ENCODE results near the gene CORO6. TPM values are rescaled to one million over a fixed set of nuclear protein-coding genes. Genes with fewer than 3 reads are reported as not detected.
A peak's percentile ranks its signal among the peaks of the same experiment; 100 is the strongest.

CORO6 gene
- total RNA-seq, 1 donor, result 5.6 TPM

DNA sequence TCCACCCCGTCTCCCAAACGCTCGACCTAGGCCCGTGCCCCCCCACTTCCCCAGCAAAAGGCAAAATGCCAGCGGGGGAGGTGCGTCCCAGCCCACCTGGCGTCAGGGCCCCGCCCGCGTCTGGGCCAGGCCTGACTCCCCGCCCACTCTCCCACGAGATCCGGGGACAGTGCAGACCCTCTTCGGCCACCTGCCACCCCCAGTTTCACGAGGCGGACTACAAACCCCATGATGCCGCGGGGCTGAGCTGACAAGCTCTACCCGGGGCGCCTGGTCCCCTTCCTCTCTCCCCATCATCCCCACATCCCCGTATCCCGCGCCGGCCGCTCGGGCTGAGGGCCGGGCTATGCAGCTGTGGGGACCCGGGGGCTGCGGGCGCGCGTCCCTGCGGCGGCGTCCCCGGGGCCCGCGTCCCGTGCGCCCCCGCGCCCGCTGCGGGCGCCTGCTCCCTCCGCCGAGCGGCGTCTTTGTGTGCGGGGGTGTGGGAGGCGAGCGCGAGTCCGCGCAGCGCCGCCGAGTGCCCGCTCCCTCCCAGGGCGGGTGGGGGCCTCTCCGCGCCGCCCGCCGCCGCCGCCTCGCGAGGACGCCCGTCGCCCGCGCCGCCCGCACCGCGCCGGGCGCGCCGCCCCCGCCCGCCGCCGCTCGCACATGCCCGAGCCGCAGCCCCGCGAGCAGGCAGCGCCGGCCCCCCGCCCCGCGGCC lies 29.7 kb downstream of the CORO6 start, which contains the start of gene ANKRD13B:
ANKRD13B (plus strand) TSS at position 283 of the 702 bp plus-strand sequence. CDS start 490 bp downstream, outside the sequence.
- DNase-seq (ENCODE audit: low read depth), result no peak
- H3K4me3 ChIP-seq (ENCODE audit: low read depth, low read length), result peak within 1 kb of the TSS; percentile 62
- TF ChIP-seq, protein P1, sequence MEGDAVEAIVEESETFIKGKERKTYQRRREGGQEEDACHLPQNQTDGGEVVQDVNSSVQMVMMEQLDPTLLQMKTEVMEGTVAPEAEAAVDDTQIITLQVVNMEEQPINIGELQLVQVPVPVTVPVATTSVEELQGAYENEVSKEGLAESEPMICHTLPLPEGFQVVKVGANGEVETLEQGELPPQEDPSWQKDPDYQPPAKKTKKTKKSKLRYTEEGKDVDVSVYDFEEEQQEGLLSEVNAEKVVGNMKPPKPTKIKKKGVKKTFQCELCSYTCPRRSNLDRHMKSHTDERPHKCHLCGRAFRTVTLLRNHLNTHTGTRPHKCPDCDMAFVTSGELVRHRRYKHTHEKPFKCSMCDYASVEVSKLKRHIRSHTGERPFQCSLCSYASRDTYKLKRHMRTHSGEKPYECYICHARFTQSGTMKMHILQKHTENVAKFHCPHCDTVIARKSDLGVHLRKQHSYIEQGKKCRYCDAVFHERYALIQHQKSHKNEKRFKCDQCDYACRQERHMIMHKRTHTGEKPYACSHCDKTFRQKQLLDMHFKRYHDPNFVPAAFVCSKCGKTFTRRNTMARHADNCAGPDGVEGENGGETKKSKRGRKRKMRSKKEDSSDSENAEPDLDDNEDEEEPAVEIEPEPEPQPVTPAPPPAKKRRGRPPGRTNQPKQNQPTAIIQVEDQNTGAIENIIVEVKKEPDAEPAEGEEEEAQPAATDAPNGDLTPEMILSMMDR (IDR thresholded peaks at IDR 0.05; ENCODE audit: insufficient read depth, low read depth, low read length), result no peak

DNA sequence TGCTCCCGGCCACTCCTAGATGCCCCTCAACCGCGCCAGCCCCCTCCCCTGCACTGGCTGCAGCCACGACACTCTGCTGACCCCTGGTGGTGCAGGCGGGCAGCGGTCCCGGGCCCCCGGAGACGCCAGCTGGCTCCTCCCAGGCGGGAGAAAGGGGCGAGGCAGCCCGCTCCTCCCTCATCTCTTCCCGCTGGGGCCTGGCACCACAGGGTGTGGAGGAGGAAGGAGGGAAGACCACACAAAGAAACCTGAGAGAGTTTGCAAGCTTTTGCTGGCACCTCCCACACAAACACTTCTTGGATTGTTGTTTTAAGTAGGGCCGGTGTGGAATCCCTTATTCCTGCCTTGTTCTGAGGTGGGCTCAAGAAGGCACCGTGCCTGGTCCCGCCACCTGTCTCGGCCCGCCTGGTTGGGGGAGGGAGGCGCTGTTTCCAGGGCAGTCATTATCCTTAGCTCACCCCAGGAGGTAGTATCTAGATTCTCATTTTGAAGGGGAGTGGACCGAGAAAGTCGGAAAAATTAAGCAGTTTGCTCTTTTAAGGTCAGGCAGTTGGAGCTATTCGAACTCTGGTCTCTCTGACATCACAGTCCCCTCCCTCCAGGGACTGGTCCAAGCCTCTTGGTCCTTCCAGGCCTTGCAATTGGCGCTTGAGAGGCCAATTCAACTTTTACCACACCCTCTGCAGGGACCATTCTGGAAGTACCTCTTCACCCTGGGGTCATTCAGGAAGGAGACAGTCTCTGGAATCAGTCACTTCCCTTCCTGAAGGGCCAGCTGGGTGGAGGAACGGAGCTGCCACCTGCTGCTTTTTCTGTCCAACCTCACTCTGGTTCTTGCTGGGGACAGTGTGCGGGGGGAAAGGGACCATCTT lies 30.7 kb downstream of the CORO6 start:
- H3K4me3 ChIP-seq (ENCODE audit: low read depth, low read length), result peak overlapping the region; percentile 50
- DNase-seq (ENCODE audit: low read depth), result peak; percentile 80
- TF ChIP-seq, protein P1 (IDR thresholded peaks at IDR 0.05; ENCODE audit: insufficient read depth, low read depth, low read length), result peak; percentile 98

DNA sequence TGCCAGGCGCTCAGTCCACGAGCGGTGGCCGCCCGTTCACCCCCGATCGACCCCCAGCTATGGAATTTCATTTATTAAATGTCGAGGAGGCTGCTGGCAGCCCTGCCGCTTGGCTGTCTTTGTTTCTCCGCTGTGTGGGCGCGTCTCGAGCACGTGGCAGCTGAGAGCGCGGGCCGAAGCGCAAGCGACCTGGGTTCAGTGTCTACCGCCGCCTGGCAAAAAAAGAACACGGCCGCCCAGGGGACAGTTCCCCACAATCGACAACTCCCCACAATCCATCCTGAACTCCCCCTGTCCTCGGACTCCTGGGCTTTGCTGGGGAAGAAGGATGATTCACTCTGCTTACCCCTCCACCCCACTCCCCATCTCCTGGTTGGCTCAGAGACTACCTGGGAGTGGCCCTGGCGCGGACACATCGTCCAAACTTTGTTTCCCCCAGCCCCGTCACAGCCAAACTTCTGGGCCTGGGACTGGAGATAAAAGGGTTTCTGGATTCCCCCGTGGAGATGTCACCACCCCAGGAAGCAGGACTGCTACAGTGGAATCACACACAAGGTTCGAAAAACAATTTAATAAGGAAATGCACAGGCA lies 31.5 kb downstream of the CORO6 start:
- TF ChIP-seq, protein P1 (IDR thresholded peaks at IDR 0.05; ENCODE audit: insufficient read depth, low read depth, low read length), result no peak
- DNase-seq (ENCODE audit: low read depth), result no peak
- peak overlapping the region; percentile 50 for H3K4me3 ChIP-seq (ENCODE audit: low read depth, low read length)

DNA sequence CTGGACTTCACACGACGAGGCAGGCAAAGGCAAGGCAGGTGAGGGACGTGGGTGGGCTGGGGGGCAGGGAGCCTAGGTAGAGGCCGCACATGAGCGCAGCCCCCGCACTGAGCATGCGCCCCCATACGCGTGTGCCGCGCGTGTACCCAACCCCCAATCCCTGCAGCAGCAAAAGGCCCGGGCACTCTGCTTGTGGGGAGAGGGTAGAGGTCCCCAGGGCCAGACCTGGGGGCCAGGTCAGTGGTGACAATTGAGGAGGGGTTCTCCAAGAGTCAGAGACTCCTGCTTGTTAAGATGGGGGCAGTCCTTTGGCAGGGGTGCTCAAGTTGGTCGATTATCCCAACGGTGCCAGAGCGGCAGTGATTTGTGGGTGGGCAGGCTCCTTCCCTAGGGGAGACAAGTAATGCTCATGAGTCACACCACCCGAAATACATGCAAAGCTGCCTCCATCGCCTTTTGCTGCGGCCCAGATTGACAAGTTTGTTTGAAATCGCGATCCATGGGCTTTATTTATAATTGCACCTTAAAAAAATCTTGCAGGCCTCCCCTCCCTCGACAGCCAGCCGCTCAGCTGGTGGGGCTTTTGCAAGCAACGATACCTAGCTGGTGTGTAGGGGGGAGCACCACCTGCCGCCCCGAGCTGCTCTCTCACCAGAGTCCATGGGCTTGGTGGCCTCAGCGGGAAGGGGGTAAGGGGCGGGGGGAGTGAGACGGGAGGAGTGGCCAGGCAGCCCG lies 32.1 kb downstream of the CORO6 start:
- TF ChIP-seq, protein P1 (IDR thresholded peaks at IDR 0.05; ENCODE audit: insufficient read depth, low read depth, low read length), result no peak
- peak overlapping the region; percentile 6 for H3K4me3 ChIP-seq (ENCODE audit: low read depth, low read length)
- no peak for DNase-seq (ENCODE audit: low read depth)

DNA sequence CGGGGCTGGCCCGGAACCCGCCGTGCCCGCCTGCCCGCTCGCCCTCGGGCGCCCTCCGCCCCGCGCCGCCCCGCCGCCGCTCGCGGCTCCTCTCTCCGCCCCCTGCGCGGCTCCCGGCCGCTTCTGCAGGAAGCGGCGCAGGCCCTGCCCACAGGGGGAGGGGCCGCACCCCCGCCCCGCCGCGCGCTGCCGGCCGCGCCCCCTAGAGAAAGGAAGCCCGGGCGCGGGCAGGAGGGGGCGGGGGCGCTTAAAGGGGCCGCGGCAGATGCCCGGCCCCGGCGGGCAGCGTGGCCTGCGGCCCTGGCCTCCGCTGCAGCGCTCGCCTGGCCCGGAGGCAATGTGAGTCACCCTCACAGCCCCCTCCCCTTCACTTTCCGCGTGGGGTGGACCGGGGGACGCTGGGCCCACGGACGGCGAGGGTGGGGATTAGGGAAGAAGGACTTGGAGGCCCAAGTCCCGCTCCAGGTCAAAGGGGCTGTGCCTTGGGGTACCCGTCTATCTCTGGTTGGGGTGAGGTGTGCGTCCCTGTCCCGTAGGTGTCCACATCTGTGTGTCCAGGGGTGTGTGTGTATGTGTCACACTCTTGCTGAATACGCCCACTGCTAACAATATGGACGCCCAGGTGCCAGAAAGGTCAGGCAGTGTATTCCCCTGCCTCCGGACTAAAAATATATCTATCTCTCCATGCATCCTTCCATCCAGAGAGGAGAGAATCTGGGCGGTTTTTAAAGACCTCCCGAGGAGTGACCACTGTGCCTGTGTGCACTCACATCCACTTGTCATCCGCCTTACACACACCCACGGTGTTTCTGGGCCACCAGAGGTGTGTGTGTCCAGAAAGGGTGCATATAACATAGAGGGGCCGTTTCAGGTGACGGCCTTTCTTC lies 32.9 kb downstream of the CORO6 start, which contains the start of gene GIT1:
GIT1 (minus strand) TSS at position 125 of the 887 bp plus-strand sequence. CDS start 270 bp downstream, outside the sequence.
- DNase-seq (ENCODE audit: low read depth), result peak; percentile 86

More for the DNA sequence above, 32.9 kb downstream of the CORO6 start, which contains the start of gene GIT1:
- H3K4me3 ChIP-seq (ENCODE audit: low read depth, low read length), result peak within 1 kb of the TSS; percentile 83
- TF ChIP-seq, protein P1 (IDR thresholded peaks at IDR 0.05; ENCODE audit: insufficient read depth, low read depth, low read length), result no peak

All from fibroblast of villous mesenchyme (primary cell).